Measurements from ENCODE around the gene CUL7.

DNA sequence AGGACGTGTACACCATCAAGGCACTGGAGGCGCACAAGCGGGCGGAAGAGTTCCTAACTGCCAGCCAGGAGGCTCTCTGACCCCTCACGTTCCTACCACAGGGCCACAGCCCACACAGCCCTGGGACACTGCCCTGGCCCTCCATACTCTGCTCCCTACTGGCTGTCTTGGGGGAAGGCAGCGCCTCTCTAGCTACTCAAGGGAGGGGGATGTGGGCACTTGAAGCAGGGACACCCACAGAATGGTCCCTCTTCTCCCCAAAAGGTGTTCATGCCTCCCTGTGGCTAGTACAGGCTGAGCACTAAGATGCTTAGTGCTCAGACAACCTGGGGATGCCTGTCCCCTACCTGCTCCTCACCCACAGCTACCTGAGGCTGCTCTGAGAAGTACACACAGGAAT lies 42.4 kb downstream of the CUL7 start:
- TF ChIP-seq RELA (CRISPR knock-in tag; IDR thresholded peaks at IDR 0.05; ENCODE audit: borderline replicate concordance) (no peak), SP1 (CRISPR knock-in tag; conservative IDR thresholded peaks at IDR 0.05) (no peak)
- TF ChIP-seq, protein P1, sequence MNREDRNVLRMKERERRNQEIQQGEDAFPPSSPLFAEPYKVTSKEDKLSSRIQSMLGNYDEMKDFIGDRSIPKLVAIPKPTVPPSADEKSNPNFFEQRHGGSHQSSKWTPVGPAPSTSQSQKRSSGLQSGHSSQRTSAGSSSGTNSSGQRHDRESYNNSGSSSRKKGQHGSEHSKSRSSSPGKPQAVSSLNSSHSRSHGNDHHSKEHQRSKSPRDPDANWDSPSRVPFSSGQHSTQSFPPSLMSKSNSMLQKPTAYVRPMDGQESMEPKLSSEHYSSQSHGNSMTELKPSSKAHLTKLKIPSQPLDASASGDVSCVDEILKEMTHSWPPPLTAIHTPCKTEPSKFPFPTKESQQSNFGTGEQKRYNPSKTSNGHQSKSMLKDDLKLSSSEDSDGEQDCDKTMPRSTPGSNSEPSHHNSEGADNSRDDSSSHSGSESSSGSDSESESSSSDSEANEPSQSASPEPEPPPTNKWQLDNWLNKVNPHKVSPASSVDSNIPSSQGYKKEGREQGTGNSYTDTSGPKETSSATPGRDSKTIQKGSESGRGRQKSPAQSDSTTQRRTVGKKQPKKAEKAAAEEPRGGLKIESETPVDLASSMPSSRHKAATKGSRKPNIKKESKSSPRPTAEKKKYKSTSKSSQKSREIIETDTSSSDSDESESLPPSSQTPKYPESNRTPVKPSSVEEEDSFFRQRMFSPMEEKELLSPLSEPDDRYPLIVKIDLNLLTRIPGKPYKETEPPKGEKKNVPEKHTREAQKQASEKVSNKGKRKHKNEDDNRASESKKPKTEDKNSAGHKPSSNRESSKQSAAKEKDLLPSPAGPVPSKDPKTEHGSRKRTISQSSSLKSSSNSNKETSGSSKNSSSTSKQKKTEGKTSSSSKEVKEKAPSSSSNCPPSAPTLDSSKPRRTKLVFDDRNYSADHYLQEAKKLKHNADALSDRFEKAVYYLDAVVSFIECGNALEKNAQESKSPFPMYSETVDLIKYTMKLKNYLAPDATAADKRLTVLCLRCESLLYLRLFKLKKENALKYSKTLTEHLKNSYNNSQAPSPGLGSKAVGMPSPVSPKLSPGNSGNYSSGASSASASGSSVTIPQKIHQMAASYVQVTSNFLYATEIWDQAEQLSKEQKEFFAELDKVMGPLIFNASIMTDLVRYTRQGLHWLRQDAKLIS (CRISPR knock-in tag; IDR thresholded peaks at IDR 0.05; ENCODE audit: borderline replicate concordance): no peak
- TF ChIP-seq, protein P2, sequence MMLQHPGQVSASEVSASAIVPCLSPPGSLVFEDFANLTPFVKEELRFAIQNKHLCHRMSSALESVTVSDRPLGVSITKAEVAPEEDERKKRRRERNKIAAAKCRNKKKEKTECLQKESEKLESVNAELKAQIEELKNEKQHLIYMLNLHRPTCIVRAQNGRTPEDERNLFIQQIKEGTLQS (CRISPR knock-in tag; conservative IDR thresholded peaks at IDR 0.05): no peak
